GM20000 (cell line): Measurements from ENCODE around the gene STYK1.
"Not testable (repeated sequence)": the region's sequence is repeated elsewhere in the genome, so short reads cannot be mapped to it uniquely, and the experiment has no call there.

Source experiments
- DNase-seq: peaks from one replicate; pipeline ENCODE4 v3.0.0; 2012; ENCODE audit warnings: low spot score
- TF ChIP-seq, protein P1 (sequence below): IDR thresholded peaks from 2 replicates; pipeline ENCODE4 v1.5.1; 2012; ENCODE audit warnings: mild to moderate bottlenecking, control low read depth; ENCODE audit errors: extremely low read depth, missing control alignments

STYK1 gene

DNA sequence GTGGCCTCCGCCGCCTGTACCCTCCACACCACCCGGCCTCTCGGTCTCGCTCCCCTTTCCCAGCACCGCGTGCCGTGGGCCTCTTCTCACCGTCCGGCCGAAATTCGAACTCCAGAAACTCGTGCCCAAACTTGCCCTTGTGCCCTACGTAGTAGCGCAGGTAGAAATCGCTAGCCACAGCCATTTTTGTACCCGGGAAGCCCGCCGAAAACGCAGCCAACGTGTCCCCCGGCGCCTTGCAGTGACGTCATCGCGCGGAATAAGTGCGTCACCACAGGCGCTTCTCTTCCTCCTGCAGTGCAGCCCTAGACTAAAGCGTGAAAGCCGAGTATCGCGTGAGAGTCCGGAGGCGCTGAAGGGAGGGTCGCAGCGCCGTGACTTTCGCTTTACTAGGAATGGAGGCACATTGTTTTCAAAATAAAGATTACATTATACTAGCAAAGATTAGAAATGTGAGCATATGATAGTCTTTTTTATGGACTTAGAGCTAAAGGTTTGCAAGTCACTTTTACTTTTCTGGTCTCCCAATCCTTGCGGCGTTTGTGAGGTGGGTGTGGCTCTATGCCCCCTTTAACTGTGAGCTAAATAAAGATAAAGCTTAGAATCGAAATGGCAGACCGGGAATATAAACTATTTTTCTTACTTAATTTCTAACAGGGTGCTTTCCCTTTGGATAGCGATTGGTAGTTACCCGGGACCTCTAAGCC lies 60.4 kb downstream of the STYK1 start, which contains the start of gene MAGOHB:
MAGOHB (minus strand) TSS at position 261 of the 707 bp plus-strand sequence; CDS start at position 184, 77 bp downstream.
- DNase-seq = peak; percentile 87
- TF ChIP-seq, protein P1, sequence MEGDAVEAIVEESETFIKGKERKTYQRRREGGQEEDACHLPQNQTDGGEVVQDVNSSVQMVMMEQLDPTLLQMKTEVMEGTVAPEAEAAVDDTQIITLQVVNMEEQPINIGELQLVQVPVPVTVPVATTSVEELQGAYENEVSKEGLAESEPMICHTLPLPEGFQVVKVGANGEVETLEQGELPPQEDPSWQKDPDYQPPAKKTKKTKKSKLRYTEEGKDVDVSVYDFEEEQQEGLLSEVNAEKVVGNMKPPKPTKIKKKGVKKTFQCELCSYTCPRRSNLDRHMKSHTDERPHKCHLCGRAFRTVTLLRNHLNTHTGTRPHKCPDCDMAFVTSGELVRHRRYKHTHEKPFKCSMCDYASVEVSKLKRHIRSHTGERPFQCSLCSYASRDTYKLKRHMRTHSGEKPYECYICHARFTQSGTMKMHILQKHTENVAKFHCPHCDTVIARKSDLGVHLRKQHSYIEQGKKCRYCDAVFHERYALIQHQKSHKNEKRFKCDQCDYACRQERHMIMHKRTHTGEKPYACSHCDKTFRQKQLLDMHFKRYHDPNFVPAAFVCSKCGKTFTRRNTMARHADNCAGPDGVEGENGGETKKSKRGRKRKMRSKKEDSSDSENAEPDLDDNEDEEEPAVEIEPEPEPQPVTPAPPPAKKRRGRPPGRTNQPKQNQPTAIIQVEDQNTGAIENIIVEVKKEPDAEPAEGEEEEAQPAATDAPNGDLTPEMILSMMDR = no peak

DNA sequence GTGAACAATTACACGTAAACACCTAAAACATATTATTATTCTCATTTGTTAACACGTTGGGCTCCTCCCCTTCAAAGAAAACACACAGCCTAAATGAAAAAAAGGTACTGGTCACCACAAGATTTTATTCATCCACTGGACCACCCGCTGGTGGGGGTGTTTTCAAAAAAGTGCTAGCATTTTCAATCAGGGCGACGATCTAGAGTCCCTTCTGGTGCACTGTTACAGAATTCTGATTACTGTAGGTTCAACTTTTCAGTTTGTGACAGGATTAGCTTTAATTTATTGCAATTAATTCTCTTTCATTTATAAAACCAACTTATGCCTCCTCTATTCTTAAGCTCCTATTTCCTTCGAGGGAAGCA lies 60.9 kb downstream of the STYK1 start:
- TF ChIP-seq, protein P1 = no peak
- no peak for DNase-seq

DNA sequence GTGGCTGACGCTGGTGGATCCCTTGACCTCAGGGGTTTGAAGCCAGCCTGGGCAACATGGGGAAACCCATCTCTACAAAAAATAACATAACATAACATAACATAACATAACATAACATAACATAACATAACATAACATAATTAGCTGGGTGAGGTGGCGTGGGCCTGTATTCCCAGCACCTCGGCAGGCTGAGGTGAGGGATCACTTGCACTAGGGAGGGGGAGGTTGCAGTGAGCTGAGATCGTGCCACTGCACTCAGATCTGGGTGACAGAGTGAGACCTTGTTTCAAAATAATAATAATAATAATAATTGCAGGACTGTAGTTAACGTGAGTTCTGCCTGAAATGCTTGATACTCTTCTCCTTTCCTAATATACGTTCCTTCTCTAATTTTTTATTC lies 61.7 kb downstream of the STYK1 start:
- TF ChIP-seq, protein P1 = no peak
- DNase-seq = no peak

DNA sequence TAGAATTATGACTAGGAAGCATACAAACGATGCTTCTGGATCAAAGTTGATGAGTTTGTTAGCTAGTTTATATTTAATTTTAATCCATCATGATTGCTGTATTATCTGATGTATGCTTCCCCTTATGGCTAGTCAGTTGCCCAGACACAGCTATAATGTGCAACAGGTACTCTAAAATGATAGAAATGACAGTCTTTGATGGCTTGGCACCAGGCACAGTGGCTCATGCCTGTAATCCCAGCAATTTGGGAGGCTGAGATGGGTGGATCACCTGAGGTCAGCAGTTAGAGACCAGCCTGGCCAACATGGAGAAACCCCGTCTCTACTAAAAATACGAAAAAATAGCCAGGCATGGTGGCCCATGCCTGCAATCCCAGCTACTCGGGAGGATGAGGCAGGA lies 62.6 kb downstream of the STYK1 start:
- not testable (repeated sequence) for DNase-seq

DNA sequence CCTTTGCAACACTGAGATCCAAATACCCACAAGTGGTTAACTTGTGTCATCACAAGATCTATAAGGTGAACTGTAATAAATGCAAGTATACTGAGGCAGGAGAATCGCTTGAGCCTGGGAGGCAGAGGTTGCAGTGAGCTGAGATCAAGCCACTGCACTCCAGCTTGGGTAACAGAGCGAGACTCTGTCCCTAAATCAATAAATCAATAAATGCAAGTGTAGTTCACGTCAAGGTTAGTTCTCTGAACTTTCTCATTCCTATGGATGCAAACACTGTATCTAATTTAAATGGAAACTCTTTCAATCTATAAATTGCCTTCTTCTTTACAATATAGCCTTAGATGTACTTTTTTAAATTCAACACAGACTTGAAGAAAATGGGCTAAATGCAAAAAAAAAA lies 63.7 kb downstream of the STYK1 start:
- TF ChIP-seq, protein P1 = no peak
- no peak for DNase-seq

DNA sequence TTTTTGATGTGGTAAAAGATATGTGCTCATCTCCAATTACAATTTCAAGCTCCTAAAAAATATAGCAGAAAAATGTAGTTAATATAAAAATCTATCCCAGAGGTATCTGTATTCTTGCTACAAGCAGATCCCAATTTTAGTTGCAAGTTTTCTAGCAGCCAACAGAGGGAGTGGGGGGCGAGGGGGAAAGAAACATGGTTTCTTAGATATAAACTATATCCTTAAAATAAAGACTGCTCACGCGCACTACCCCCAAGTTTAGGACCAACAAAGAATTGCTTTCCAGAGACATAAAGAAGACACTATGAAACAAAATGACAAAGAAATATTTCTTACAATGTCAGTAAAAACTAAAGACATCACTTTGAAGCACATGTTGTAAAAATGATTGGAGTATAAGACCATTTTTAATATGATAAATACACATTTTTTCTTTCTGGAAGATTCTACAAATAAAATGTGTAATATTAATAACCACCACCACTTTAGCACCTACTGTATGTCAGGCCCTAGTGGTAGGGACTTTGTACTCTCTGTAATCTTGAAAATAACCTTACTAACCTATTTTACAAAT lies 65.9 kb downstream of the STYK1 start:
- DNase-seq = no peak
- TF ChIP-seq, protein P1 = no peak

DNA sequence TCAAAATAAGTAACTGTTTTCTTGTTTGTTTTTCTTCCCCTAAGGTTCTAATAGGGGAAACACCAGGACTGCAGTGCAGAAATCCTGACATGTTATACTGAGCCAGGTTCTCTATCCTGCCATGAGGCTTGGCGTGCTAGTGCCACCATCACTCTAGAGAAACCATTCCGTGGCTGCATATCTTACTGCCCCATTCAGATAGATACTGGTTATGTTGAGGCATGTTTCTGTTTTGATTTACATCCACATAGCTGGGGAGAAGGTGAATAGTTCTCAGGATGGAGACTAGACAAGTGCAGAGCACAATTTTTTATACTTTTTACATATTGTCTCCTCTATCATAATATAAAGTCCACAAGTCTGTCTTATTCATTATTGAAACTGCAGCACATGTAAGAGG lies 72.0 kb downstream of the STYK1 start:
- no peak for DNase-seq
- TF ChIP-seq, protein P1 = no peak

DNA sequence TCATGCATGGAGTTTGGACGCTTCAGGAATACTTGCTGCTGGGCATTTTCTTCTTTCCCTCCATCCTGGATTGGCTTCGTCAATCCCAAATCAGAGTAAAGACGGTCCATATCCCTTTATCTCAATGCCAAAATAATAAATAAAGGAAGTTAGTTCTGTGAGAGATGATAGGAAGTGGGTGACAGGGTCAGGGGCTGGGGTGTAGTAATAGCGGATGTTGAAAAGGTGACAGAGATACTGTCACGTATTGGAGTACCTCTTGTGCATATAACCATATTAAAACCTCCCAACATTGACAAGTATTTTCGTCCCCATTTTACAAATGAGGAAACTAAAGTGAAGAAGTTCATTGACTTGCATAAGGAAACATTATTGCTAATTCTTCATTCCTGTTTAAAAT lies 72.9 kb downstream of the STYK1 start:
- TF ChIP-seq, protein P1 = no peak
- DNase-seq = no peak
